OCI-LY7 (cell line): ENCODE measurements around the gene AKR1C4. TPM values are rescaled to one million over a fixed set of nuclear protein-coding genes. Genes with fewer than 3 reads are reported as not detected.

Experiments used
- BruUV-seq: library from RNA; stranded (reverse); fragments of 400-500 nt; replicated peaks from 2 replicates; lab custom pipeline; 2021; lab: Mats Ljungman, UMichigan
- CTCF ChIA-PET: fragments of 300-600 bp; sonication (Branson Sonifier 250); formaldehyde crosslinking; loops from one replicate; lab custom pipeline; 2022; ENCODE audit warnings: antibody characterized with exemption; ENCODE audit not compliant: unreplicated experiment; lab: Charles Lee
- POLR2A ChIA-PET: fragments of 300-600 bp; sonication (Branson Sonifier 250); formaldehyde crosslinking; loops from one replicate; lab custom pipeline; 2022; ENCODE audit warnings: antibody characterized with exemption; lab: Charles Lee
- DNase-seq: peaks from one replicate; pipeline ENCODE4 v3.0.0-alpha.2; 2015; ENCODE audit warnings: low spot score
- H2AFZ ChIP-seq: fragments of 200-600 bp; sonication (generic), shearing (Covaris generic); 2 replicates; pipeline ENCODE4 v1.6.1; 2014; ENCODE audit warnings: mild to moderate bottlenecking, antibody characterized with exemption, low read length, moderate library complexity
- H3K27ac ChIP-seq: fragments of 200-600 bp; sonication (generic); 2 replicates; pipeline ENCODE4 v1.5.1; 2014; ENCODE audit warnings: mixed run types, low read depth, mild to moderate bottlenecking, moderate library complexity, low read length, inconsistent platforms; ENCODE audit not compliant: poor library complexity, severe bottlenecking
- H3K36me3 ChIP-seq: fragments of 200-600 bp; sonication (generic); 2 replicates; pipeline ENCODE4 v1.6.1; 2014; ENCODE audit warnings: mild to moderate bottlenecking, antibody characterized with exemption, low read length, moderate library complexity, mixed read lengths; ENCODE audit not compliant: insufficient read depth
- H3K4me1 ChIP-seq: fragments of 200-600 bp; sonication (generic); 2 replicates; pipeline ENCODE4 v1.5.1; 2014; ENCODE audit warnings: mild to moderate bottlenecking, low read length; ENCODE audit not compliant: insufficient read depth, poor library complexity, severe bottlenecking
- H3K4me2 ChIP-seq: fragments of 200-600 bp; sonication (generic); 2 replicates; pipeline ENCODE4 v1.6.1; 2014; ENCODE audit warnings: mild to moderate bottlenecking, low read length
- H3K4me3 ChIP-seq: fragments of 200-600 bp; sonication (generic); 2 replicates; pipeline ENCODE4 v1.5.1; 2014; ENCODE audit warnings: mild to moderate bottlenecking, low read depth, low read length; ENCODE audit not compliant: poor library complexity, severe bottlenecking
- H3K79me2 ChIP-seq: fragments of 200-600 bp; sonication (generic); 2 replicates; pipeline ENCODE4 v1.6.1; 2016; ENCODE audit warnings: low read depth, mild to moderate bottlenecking, low read length, moderate library complexity, mixed read lengths; ENCODE audit not compliant: insufficient read depth
- H3K9me2 ChIP-seq: fragments of 200-600 bp; sonication (generic); 2 replicates; pipeline ENCODE4 v1.6.1; 2016; ENCODE audit warnings: mild to moderate bottlenecking, low read length, mixed read lengths; ENCODE audit not compliant: insufficient read depth
- H3K9me3 ChIP-seq: fragments of 200-600 bp; sonication (generic); 2 replicates; pipeline ENCODE4 v1.6.1; 2014; ENCODE audit warnings: mild to moderate bottlenecking, mixed run types, low read length, mixed read lengths
- H4K20me1 ChIP-seq: fragments of 200-600 bp; sonication (generic); 2 replicates; pipeline ENCODE4 v1.6.1; 2014; ENCODE audit warnings: mild to moderate bottlenecking, antibody characterized with exemption, low read length, moderate library complexity, mixed read lengths; ENCODE audit not compliant: insufficient read depth
- CTCF ChIP-seq: fragments of 200-600 bp; sonication (generic); conservative IDR thresholded peaks from 2 replicates; pipeline ENCODE4 v1.5.1; 2014; ENCODE audit warnings: mild to moderate bottlenecking, antibody characterized with exemption, low read length, moderate library complexity, mixed read lengths
- EZH2phosphoT487 ChIP-seq: fragments of 200-600 bp; sonication (generic); IDR thresholded peaks from 2 replicates; pipeline ENCODE4 v1.6.1; 2018; ENCODE audit warnings: low read depth, borderline replicate concordance, mild to moderate bottlenecking, mixed run types, antibody characterized with exemption, low read length, moderate library complexity, mixed read lengths
- intact Hi-C: fragments of 100-400 bp; cut with micrococcal nuclease; formaldehyde crosslinking; loops from one replicate; pipeline ENCODE4 v1.10.0; 2022; ENCODE audit not compliant: unreplicated experiment
- total RNA-seq, 2 experiments: library from RNA; depleted of rRNA in 1 of 2; stranded (reverse); fragments of >200 nt in 1 of 2; shearing (Covaris generic) in 1 of 2; gene quantifications; 2 replicates each; pipeline ENCODE4 v1.2.3, GENCODE V29; 2014 to 2022

Gene AKR1C4
- total RNA-seq, 2 experiments from 2014 or later, result not detected

- POLR2A ChIA-PET, result no interaction called here
- Histone ChIP-seq H3K4me2 (no peak overlapping the region), H3K79me2 (no peaks in the 10 kb centered on the region), H4K20me1 (no peaks in the 10 kb centered on the region), H3K4me1 (no peaks in the 10 kb centered on the region), H2AFZ (no peak overlapping the region), H3K4me3 (no peak overlapping the region), H3K9me2 (no peaks in the 10 kb centered on the region), H3K9me3 (no peaks in the 10 kb centered on the region; the same call in 1 of the 2 replicates), H3K36me3 (no peaks in the 10 kb centered on the region), H3K27ac (no peak overlapping the region)
- intact Hi-C loops, result no loop called here
- CTCF ChIA-PET, result no interaction called here
- TF ChIP-seq EZH2phosphoT487 (no peak), CTCF (no peak)
- no TSS peak for BruUV-seq
- no peak for DNase-seq
These were observed 63.4 kb downstream of the AKR1C4 start for GRCh38 chr10:5259952-5260578.

GRCh38 chr10:5260828-5261227, 64.2 kb downstream of the AKR1C4 start:
- H3K27ac ChIP-seq, result no peak overlapping the region
- CTCF ChIA-PET, result no interaction called here
- no peaks in the 10 kb centered on the region for H3K79me2 ChIP-seq
- H3K9me3 ChIP-seq, result no peaks in the 10 kb centered on the region; the same call in 1 of the 2 replicates
- H4K20me1 ChIP-seq, result no peaks in the 10 kb centered on the region
- no peaks in the 10 kb centered on the region for H3K4me1 ChIP-seq
- POLR2A ChIA-PET, result no interaction called here
- H3K4me3 ChIP-seq, result no peak overlapping the region
- BruUV-seq, result no TSS peak
- no peaks in the 10 kb centered on the region for H3K9me2 ChIP-seq
- no peak overlapping the region for H2AFZ ChIP-seq
- no peak overlapping the region for H3K4me2 ChIP-seq
- no peaks in the 10 kb centered on the region for H3K36me3 ChIP-seq
- TF ChIP-seq CTCF (no peak), EZH2phosphoT487 (no peak)
- intact Hi-C loops, result no loop called here
- no peak for DNase-seq

GRCh38 chr10:5265139-5265538, 68.5 kb downstream of the AKR1C4 start:
- BruUV-seq, result no TSS peak
- no peak for DNase-seq
- intact Hi-C loops, result no loop called here
- H3K36me3 ChIP-seq, result no peaks in the 10 kb centered on the region
- no peaks in the 10 kb centered on the region for H4K20me1 ChIP-seq
- H3K4me1 ChIP-seq, result no peaks in the 10 kb centered on the region
- H2AFZ ChIP-seq, result no peak overlapping the region
- no peak overlapping the region for H3K4me3 ChIP-seq
- CTCF ChIA-PET, result no interaction called here
- TF ChIP-seq CTCF (no peak), EZH2phosphoT487 (no peak)
- H3K27ac ChIP-seq, result no peak overlapping the region
- H3K9me3 ChIP-seq, result no peaks in the 10 kb centered on the region; the same call in 1 of the 2 replicates
- no peaks in the 10 kb centered on the region for H3K79me2 ChIP-seq
- H3K9me2 ChIP-seq, result no peaks in the 10 kb centered on the region
- POLR2A ChIA-PET, result no interaction called here
- no peak overlapping the region for H3K4me2 ChIP-seq
